HEK293 (cell line): ENCODE results near the gene OR10H5.

ENCODE experiments used
- CTCF ChIA-PET: fragments of 350-600 bp; formaldehyde crosslinking; extraction: SDS; loops from one replicate; lab custom pipeline; 2021; ENCODE audit warnings: antibody characterized with exemption; lab: Yijun Ruan, JAX
- POLR2A ChIA-PET: fragments of 300-600 bp; formaldehyde crosslinking; extraction: SDS; loops from one replicate; lab custom pipeline; 2020; ENCODE audit warnings: antibody characterized with exemption, inconsistent platforms; lab: Yijun Ruan, JAX
- H3K27ac ChIP-seq: fragments of 200-500 bp; sonication (Bioruptor generic); 2 replicates; pipeline ENCODE4 v1.5.1; 2014; ENCODE audit warnings: low read depth, low read length, control low read depth, inconsistent platforms; ENCODE audit errors: extremely low read depth
- H3K36me3 ChIP-seq, 2 experiments: fragments of 200-500 bp in 1 of 2; sonication (Bioruptor generic) in 1 of 2; 1 replicate in 1 of 2; 2 replicates in 1 of 2; pipeline ENCODE4 v1.5.1; 2014 to 2017; ENCODE audit warnings: inconsistent platforms in 2 of 2, low read length in 2 of 2; ENCODE audit not compliant: control insufficient read depth in 2 of 2, insufficient read depth in 1 of 2
- H3K4me1 ChIP-seq: fragments of 200-500 bp; sonication (Bioruptor generic); 2 replicates; pipeline ENCODE4 v1.5.1; 2014; ENCODE audit warnings: mild to moderate bottlenecking, low read length, inconsistent platforms; ENCODE audit not compliant: control insufficient read depth, insufficient read depth
- H3K4me3 ChIP-seq: 2 replicates; pipeline ENCODE4 v1.5.1; 2011; ENCODE audit warnings: low read depth, mild to moderate bottlenecking, control low read depth, low read length, moderate library complexity
- H3K9me3 ChIP-seq: fragments of 200-500 bp; sonication (Bioruptor generic); 2 replicates; pipeline ENCODE4 v1.5.1; 2014; ENCODE audit warnings: low read depth, low read length, inconsistent platforms; ENCODE audit not compliant: control insufficient read depth, insufficient read depth
- ATF2 ChIP-seq: fragments of 450-650 bp; formaldehyde crosslinking; IDR thresholded peaks from 2 replicates; pipeline ENCODE4 v1.5.1; 2016; ENCODE audit warnings: missing biosample characterization, missing genetic modification characterization, low read depth
- KLF16 ChIP-seq: fragments of 450-650 bp; formaldehyde crosslinking; IDR thresholded peaks from 2 replicates; pipeline ENCODE4 v1.5.1; 2017; ENCODE audit warnings: missing biosample characterization, missing genetic modification characterization
- KLF17 ChIP-seq: fragments of 450-650 bp; formaldehyde crosslinking; IDR thresholded peaks from 2 replicates; pipeline ENCODE4 v1.5.1; 2016; ENCODE audit warnings: missing biosample characterization, missing genetic modification characterization
- MYNN ChIP-seq: fragments of 450-650 bp; formaldehyde crosslinking; IDR thresholded peaks from 2 replicates; pipeline ENCODE4 v1.5.1; 2016; ENCODE audit warnings: missing biosample characterization, missing genetic modification characterization, borderline replicate concordance
- SETDB1 ChIP-seq: IDR thresholded peaks from one replicate; pipeline ENCODE4 v1.6.1; 2017; ENCODE audit warnings: mild to moderate bottlenecking, low read length, moderate library complexity, mixed read lengths; ENCODE audit not compliant: insufficient read length
- ZBTB7A ChIP-seq: fragments of 450-650 bp; formaldehyde crosslinking; IDR thresholded peaks from 2 replicates; pipeline ENCODE4 v1.5.1; 2016; ENCODE audit warnings: low read depth, missing biosample characterization, missing genetic modification characterization
- ZBTB8A ChIP-seq: fragments of 450-650 bp; formaldehyde crosslinking; IDR thresholded peaks from 2 replicates; pipeline ENCODE4 v1.5.1; 2016; ENCODE audit warnings: missing biosample characterization, missing genetic modification characterization
- ZNF169 ChIP-seq: fragments of 450-650 bp; formaldehyde crosslinking; IDR thresholded peaks from 2 replicates; pipeline ENCODE4 v1.5.1; 2016; ENCODE audit warnings: missing biosample characterization, missing genetic modification characterization
- ZNF18 ChIP-seq: fragments of 450-650 bp; formaldehyde crosslinking; IDR thresholded peaks from 2 replicates; pipeline ENCODE4 v1.5.1; 2016; ENCODE audit warnings: missing biosample characterization, missing genetic modification characterization
- ZNF280C ChIP-seq: fragments of 450-650 bp; formaldehyde crosslinking; IDR thresholded peaks from 2 replicates; pipeline ENCODE4 v1.5.1; 2016; ENCODE audit warnings: missing biosample characterization, missing genetic modification characterization
- ZNF324 ChIP-seq: fragments of 450-650 bp; formaldehyde crosslinking; IDR thresholded peaks from 2 replicates; pipeline ENCODE4 v1.5.1; 2016; ENCODE audit warnings: missing biosample characterization, missing genetic modification characterization
- ZNF449 ChIP-seq: fragments of 450-650 bp; formaldehyde crosslinking; IDR thresholded peaks from 2 replicates; pipeline ENCODE4 v1.5.1; 2017; ENCODE audit warnings: missing biosample characterization, mild to moderate bottlenecking, missing genetic modification characterization, moderate library complexity
- ZNF549 ChIP-seq: fragments of 450-650 bp; IDR thresholded peaks from 2 replicates; pipeline ENCODE4 v1.5.1; 2018; ENCODE audit warnings: missing biosample characterization, missing genetic modification characterization, mild to moderate bottlenecking, inconsistent platforms, moderate library complexity
- ZNF645 ChIP-seq: fragments of 450-650 bp; formaldehyde crosslinking; IDR thresholded peaks from 2 replicates; pipeline ENCODE4; 2016; ENCODE audit warnings: missing biosample characterization, missing genetic modification characterization

OR10H5 gene

GRCh38 chr19:15787611-15788155 is at the start of gene OR10H5:
Gene OR10H5 (plus strand): TSS chr19:15787661. CDS start chr19:15794049, 6,388 bp downstream.
- no peak within 1 kb of the TSS for H3K4me3 ChIP-seq
- H3K27ac ChIP-seq = no peak within 1 kb of the TSS
- ChIA-PET CTCF (no interaction called here), POLR2A (no interaction called here)
- H3K36me3 ChIP-seq = no peaks in the 10 kb centered on the region
- no peaks in the 10 kb centered on the region for H3K4me1 ChIP-seq
- TF ChIP-seq ZNF280C (tag by site-specific recombination) (no peak), KLF17 (tag by site-specific recombination) (no peak), ZNF18 (tag by site-specific recombination) (no peak), KLF16 (tag by site-specific recombination) (no peak), ZNF645 (tag by site-specific recombination) (no peak), ZNF549 (no peak), ZNF169 (tag by site-specific recombination) (no peak), ZBTB8A (tag by site-specific recombination) (no peak), ZBTB7A (tag by site-specific recombination) (no peak), ZNF324 (tag by site-specific recombination) (no peak)
- H3K9me3 ChIP-seq = no peaks in the 10 kb centered on the region

- ChIA-PET POLR2A (no interaction called here), CTCF (interaction anchor here (0.5 kb wide), 1 partner anchor 303 kb away, joined by 3 read pairs; no protein-coding TSS in a partner anchor)
- H3K4me3 ChIP-seq = no peak within 1 kb of the TSS
- no peaks in the 10 kb centered on the region for H3K9me3 ChIP-seq
- H3K4me1 ChIP-seq = no peaks in the 10 kb centered on the region
- no peak within 1 kb of the TSS for H3K27ac ChIP-seq
- TF ChIP-seq MYNN (tag by site-specific recombination) = no peak
- 0 out of 2 replicates have a peak, but pooled peaks have one; percentile 30 for TF ChIP-seq ATF2
- H3K36me3 ChIP-seq = no peaks in the 10 kb centered on the region
These were observed 49.7 kb upstream of the OR10H5 start, which contains the start of gene OR10H3 for GRCh38 chr19:15737722-15738121. Gene OR10H3 (plus strand): TSS chr19:15737985. CDS start chr19:15741393, 3,408 bp downstream.

- CTCF ChIA-PET = no interaction called here
- Histone ChIP-seq H3K9me3 (no peaks in the 10 kb centered on the region), H3K27ac (no peak overlapping the region), H3K4me1 (no peaks in the 10 kb centered on the region), H3K36me3 (no peaks in the 10 kb centered on the region), H3K4me3 (no peak overlapping the region)
- POLR2A ChIA-PET = no interaction called here
- TF ChIP-seq SETDB1 (peak; percentile 26), ZNF449 (tag by site-specific recombination) (no peak)
These were observed 46.7 kb upstream of the OR10H5 start for GRCh38 chr19:15740785-15741184.
